Head of caudate nucleus (tissue), 42 donors: ENCODE data around the gene P2RX6.
"Not testable (repeated sequence)": the region's sequence is repeated elsewhere in the genome, so short reads cannot be mapped to it uniquely, and the experiment has no call there.

ENCODE experiments used
- DNase-seq, 42 donors: peaks; one replicate each; pipeline versions ENCODE4 v3.0.0 to v3.0.0-alpha.2; 2020 to 2021; ENCODE audit warnings: mixed read lengths in 7 of 42
- intact Hi-C: fragments of 100-400 bp; cut with DNase I; formaldehyde crosslinking; loops from one replicate; pipeline ENCODE4 v1.15.0; 2022

Gene P2RX6

GRCh38 chr22:21014726-21015465 is at the start of gene P2RX6:
Gene P2RX6, plus strand, starts transcription at chr22:21015165. Its CDS starts 10 bp downstream, at chr22:21015175.
- intact Hi-C loops, result no loop called here

DNA sequence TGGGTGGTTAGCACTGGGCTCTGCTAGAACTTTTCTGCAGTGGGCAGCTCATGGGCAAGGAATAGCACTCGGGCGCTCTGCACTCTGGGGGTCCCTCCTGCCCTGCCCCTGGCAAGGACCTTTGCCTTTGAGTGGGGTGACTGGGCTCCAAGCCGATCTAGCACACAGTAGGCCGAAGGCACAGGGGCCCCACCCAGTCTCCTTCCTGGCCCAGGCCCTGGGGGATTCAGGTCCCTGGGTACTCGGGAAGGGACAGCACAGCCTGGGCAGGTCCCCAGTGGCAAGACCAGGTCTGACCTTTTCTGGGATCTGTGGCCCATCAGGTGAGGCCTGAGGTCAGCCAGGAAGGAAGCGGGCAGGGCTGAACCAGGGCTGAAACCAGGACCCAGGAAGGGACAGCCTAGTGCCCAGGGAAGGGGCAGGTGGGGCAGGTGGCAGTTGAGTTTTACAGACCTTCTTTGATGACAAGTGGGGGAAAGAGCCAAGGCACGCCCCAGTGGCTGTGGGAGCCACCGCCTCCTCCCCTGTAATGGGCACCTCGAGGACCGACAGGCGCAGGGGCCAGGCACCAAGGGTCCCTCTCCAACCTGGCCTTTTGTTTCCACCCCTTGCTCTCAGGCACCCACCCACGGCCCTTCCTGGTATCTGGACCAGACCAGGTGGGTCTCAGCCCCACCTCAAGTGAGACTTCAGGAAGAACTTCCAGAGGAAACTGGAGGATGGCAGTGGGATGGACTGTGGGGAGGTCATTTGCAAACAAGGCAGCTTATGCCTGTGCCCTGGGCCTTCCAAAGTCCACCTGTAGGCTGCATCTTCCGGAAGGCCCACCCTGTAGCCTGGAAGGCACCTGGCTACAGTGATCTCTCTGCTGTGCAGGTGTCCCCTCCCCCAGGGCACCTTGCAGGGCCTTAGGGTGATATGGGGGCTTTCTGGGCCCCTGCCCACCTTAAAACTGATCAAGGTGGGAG is 48.8 kb upstream of the P2RX6 start:
- DNase-seq, result no peak
- intact Hi-C loops, result no loop called here

More at GRCh38 chr22:21014726-21015465, at the start of gene P2RX6:
- DNase-seq, result peak in 20 of 42 donors; percentile 4 to 63 (median 32)

- intact Hi-C loops, result no loop called here
- DNase-seq, result peak in 27 of 42 donors; percentile 24 to 82 (median 56)
Observed at GRCh38 chr22:20966883-20967696, 47.9 kb upstream of the P2RX6 start, which contains the start of gene AIFM3. Gene AIFM3, plus strand, starts transcription at chr22:20967255. Its CDS starts 690 bp downstream, at chr22:20967945.

DNA sequence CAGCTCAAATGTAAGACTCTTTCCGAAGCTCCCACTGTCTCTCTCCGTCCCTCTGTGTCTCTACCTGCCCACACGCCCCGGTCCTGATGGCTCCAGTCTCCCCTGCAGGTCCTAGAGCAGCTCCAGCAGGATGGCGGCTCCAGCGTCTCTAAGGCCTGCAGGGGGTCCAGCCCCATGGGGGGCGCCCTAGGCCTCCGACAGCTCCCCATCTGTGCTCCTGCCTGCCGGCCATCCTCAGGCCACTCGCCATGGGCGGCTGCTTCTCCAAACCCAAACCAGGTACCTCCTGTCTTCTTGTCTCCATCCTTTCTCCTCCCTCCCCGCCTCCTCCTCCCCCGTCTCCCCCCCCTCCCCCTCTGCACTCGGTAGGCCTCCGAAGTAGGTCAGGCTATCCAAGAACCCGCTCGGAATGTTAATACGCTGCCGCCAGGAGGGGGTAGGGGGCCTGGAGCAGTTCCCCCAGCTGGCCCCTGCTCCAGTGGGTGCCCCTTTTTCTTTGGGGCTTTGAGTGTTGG is 47.2 kb upstream of the P2RX6 start:
- intact Hi-C loops, result no loop called here
- DNase-seq, result no peak

GRCh38 chr22:20968281-20968977 is 46.5 kb upstream of the P2RX6 start:
- no peak for DNase-seq
- intact Hi-C loops, result no loop called here

DNA sequence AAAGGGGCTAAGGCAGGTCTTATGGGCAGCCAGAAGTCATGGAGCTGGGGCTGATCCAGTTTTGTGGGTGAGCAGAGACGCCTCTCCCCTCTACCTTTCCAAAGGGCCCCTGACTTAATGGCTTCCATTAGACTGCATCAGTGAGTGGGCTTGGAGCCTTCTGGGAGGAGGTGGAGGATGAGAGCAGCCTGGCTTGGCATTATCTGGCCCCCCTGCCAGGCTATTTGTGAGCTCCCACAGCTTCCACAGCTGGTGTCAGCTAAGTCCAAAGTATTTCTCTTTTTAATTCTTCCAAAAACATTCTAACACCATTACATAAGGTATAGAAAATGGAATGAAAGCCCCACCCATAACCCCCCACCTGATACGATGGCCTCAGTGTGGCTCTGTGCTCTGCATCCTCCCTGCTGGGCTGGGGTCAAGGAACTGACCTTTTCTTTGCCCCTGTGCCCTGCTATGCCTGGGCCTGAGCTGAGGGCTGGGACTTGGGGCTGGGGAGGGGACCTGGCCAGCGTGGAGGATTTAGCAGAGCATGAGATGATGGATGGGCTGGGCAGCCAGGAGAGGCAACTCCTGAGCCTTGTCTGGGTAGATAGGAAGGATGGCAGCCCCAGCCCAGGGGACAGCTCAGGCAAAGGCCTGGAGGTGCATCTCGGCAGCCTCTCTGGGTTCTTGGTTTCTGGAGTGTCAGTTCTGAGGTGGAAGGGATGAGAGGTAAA is 43.9 kb upstream of the P2RX6 start:
- intact Hi-C loops, result no loop called here
- no peak for DNase-seq

DNA sequence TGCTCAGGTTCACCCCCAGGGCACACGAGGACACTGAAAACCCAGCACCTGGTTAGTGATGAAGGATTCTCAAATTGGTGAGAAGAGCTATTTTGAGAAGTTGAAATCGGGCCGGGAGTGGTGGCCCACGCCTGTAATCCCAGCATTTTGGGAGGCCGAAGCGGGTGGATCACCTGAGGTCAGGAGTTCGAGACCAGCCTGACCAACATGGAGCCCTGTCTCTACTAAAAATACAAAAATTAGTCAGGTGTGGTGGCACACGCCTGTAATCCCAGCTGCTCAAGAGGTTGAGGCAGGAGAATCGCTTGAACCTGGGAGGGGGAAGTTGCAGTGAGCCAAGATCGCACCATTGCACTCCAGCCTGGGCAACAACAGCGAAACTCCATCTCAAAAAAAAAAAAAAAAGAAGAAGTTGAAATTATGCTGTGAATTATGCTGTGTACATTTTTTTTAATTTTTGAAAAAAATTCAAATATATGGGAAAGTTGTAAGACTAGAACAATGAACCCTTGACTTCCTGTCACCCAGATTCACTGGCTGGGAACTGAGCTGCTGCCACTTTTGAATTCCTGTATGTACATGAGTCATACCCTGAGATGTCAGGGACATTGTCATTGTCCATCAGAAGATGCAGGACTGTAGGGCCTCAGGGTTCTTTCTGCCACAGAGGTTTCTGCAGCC is 42.8 kb upstream of the P2RX6 start:
- intact Hi-C loops, DNase-seq: not testable (repeated sequence)

GRCh38 chr22:20972933-20973577 is 41.9 kb upstream of the P2RX6 start:
- no peak for DNase-seq

DNA sequence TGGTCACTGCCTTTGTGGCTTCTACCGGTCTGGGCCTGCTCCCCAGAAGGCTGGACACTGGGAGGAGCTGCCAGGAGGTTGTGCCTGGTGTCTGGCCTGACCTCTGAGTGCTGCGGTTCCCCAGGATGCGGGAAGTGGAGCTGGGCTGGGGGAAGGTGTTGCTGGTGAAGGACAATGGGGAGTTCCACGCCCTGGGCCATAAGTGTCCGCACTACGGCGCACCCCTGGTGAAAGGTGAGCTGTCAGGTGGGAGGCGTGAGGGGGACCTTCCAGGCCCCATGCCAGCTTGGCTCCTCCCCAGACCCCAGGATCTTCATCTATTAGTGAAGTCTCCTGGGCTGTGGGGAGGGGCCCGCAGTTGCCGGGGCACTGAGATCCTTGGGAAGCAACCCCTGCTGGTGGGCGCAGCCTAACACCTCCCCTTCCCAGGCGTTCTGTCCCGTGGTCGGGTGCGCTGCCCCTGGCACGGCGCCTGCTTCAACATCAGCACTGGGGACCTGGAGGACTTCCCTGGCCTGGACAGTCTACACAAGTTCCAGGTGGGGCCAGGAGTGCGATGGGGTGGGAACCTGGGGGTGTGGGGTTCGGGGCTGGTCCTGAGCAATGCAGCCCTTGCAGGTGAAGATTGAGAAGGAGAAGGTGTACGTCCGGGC is 41.2 kb upstream of the P2RX6 start:
- DNase-seq, result no peak
- intact Hi-C loops, result no loop called here

More at GRCh38 chr22:20972933-20973577, 41.9 kb upstream of the P2RX6 start:
- intact Hi-C loops, result no loop called here

GRCh38 chr22:20974336-20974955 is 40.5 kb upstream of the P2RX6 start:
- intact Hi-C loops, result no loop called here
- DNase-seq, result no peak

- DNase-seq, result no peak
- intact Hi-C loops, result no loop called here
Observed at GRCh38 chr22:20975541-20976290, 39.2 kb upstream of the P2RX6 start.

DNA sequence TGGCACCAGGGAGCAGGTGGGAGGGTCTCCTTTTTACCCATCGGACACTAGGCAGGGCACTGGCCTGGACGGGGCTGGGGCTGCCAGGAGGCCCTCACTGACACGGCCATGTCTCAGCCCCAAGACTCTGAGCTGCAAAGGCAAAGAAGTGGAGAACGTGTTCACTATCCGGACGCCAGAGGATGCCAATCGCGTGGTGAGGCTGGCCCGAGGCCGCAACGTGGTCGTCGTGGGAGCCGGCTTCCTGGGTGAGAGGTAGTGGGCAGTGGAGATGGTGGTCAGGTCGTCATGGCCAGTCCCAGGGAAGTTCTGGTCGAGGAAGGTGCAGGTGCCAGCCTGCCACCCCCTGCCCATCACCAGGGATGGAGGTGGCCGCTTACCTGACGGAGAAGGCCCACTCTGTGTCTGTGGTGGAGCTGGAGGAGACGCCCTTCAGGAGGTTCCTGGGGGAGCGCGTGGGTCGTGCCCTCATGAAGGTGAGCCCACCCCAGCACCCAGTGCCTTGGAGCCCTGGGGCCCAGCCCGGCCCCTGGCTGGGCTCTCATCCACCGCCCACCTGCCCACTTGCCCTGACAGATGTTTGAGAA is 38.6 kb upstream of the P2RX6 start:
- DNase-seq, result no peak
- intact Hi-C loops, result no loop called here

- intact Hi-C loops, result no loop called here
- no peak for DNase-seq
Observed at GRCh38 chr22:20977019-20977418, 37.9 kb upstream of the P2RX6 start.

DNA sequence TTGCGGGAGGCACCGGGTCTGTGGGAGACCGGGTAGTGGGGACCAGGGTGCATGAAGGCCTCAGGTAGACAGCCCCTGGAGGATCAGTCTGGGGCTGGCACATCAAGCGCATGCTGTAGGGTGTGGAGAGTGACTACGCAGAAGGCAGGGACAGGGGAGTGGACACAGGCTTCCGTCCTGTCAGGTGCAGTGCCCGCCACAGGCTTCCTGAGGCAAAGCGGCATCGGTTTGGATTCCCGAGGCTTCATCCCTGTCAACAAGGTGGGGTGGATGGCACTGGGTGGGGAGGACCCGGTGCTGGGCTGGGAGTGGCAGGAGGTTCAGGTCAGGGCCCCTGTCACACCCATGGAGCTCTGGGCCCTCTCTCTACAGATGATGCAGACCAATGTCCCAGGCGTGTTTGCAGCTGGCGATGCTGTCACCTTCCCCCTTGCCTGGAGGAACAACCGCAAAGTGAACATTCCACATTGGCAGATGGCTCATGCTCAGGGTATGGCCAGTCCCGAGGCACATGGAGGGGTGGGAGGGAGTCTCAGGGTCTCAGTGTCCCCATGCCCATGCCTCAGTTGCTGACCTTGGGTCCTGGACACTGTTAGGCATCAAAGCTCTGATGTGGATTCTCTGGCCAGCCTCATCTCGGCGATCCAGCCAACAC is 37.3 kb upstream of the P2RX6 start:
- no peak for DNase-seq
- intact Hi-C loops, result no loop called here
